Left ventricle myocardium inferior (tissue), 1 donor: ENCODE data around the gene BOLL. TPM values are rescaled to one million over a fixed set of nuclear protein-coding genes. Genes with fewer than 3 reads are reported as not detected.

ENCODE experiments used
- DNase-seq: peaks from one replicate; pipeline ENCODE4 v3.0.0-alpha.2; 2020
- H3K27ac ChIP-seq: fragments of 200-600 bp; replicated peaks from 2 replicates; pipeline ENCODE4 v1.8.0; 2021
- H3K27me3 ChIP-seq: fragments of 200-600 bp; 2 replicates; pipeline ENCODE4 v1.8.0; 2021; ENCODE audit warnings: low read depth
- H3K36me3 ChIP-seq: fragments of 200-600 bp; 2 replicates; pipeline ENCODE4 v1.8.0; 2021
- H3K4me1 ChIP-seq: fragments of 200-600 bp; 2 replicates; pipeline ENCODE4 v1.8.0; 2021
- H3K4me3 ChIP-seq: fragments of 200-600 bp; 2 replicates; pipeline ENCODE4 v1.8.0; 2021; ENCODE audit warnings: mild to moderate bottlenecking, moderate library complexity
- H3K9me3 ChIP-seq: fragments of 200-600 bp; replicated peaks from 2 replicates; pipeline ENCODE4 v1.8.0; 2021
- CTCF ChIP-seq: fragments of 200-600 bp; IDR thresholded peaks from 2 replicates; pipeline ENCODE4 v1.8.0; 2021; ENCODE audit warnings: antibody characterized with exemption, mild to moderate bottlenecking, borderline replicate concordance
- intact Hi-C: fragments of 100-400 bp; cut with micrococcal nuclease; formaldehyde crosslinking; loops from one replicate; pipeline ENCODE4 v1.11.0; 2022
- total RNA-seq: library from RNA; stranded (reverse); fragmentation: NEBNext Ultra II Directional; extraction: Animal tissue kit (Norgen Biotek cat#: 25700); gene quantifications from one replicate; pipeline ENCODE4 v1.2.1, GENCODE V29; 2021
- donor health status: DM: no; HTN: yes; CAD: no; lungs with severe emphysema.

The BOLL gene
- total RNA-seq, 1 donor from 2014 or later: not detected

GRCh38 chr2:197803033-197803444, 17.9 kb upstream of the BOLL start:
- Histone ChIP-seq H3K4me3 (peak overlapping the region; percentile 91), H3K27ac (peak overlapping the region; percentile 85), H3K9me3 (no peaks in the 10 kb centered on the region), H3K4me1 (peaks cover 77% of the 10 kb centered on the region), H3K36me3 (no peaks in the 10 kb centered on the region), H3K27me3 (no peaks in the 10 kb centered on the region)
- DNase-seq: no peak
- peak; percentile 87 for TF ChIP-seq CTCF
- intact Hi-C loops: loop anchor here (5.0 to 10.0 kb wide), 3 partner anchors 254 to 492 kb away; no protein-coding TSS in a partner anchor

- peaks cover 69% of the 10 kb centered on the region for H3K4me1 ChIP-seq
- no peaks in the 10 kb centered on the region for H3K9me3 ChIP-seq
- H3K27me3 ChIP-seq: no peaks in the 10 kb centered on the region
- DNase-seq: no peak
- H3K36me3 ChIP-seq: no peaks in the 10 kb centered on the region
- no peak overlapping the region for H3K27ac ChIP-seq
- intact Hi-C loops: loop anchor here (5.0 to 10.0 kb wide), 3 partner anchors 256 to 494 kb away; no protein-coding TSS in a partner anchor
- no peak overlapping the region for H3K4me3 ChIP-seq
- TF ChIP-seq CTCF: no peak
Observed at GRCh38 chr2:197801033-197801432, 15.9 kb upstream of the BOLL start.

GRCh38 chr2:197800091-197800490, 15.0 kb upstream of the BOLL start:
- no peaks in the 10 kb centered on the region for H3K27me3 ChIP-seq
- TF ChIP-seq CTCF: no peak
- no peaks in the 10 kb centered on the region for H3K9me3 ChIP-seq
- H3K4me3 ChIP-seq: no peak overlapping the region
- no peak overlapping the region for H3K27ac ChIP-seq
- intact Hi-C loops: loop anchor here (5.0 to 10.0 kb wide), 3 partner anchors 257 to 495 kb away; no protein-coding TSS in a partner anchor
- no peaks in the 10 kb centered on the region for H3K36me3 ChIP-seq
- peaks cover 60% of the 10 kb centered on the region for H3K4me1 ChIP-seq
- no peak for DNase-seq

GRCh38 chr2:197799068-197799467, 13.9 kb upstream of the BOLL start:
- TF ChIP-seq CTCF: no peak
- H3K27me3 ChIP-seq: no peaks in the 10 kb centered on the region
- no peaks in the 10 kb centered on the region for H3K9me3 ChIP-seq
- H3K4me3 ChIP-seq: no peak overlapping the region
- no peak for DNase-seq
- H3K27ac ChIP-seq: no peak overlapping the region
- H3K36me3 ChIP-seq: no peaks in the 10 kb centered on the region
- intact Hi-C loops: no loop called here
- H3K4me1 ChIP-seq: peaks cover 55% of the 10 kb centered on the region

GRCh38 chr2:197798187-197798586, 13.1 kb upstream of the BOLL start:
- peaks cover 52% of the 10 kb centered on the region for H3K4me1 ChIP-seq
- intact Hi-C loops: no loop called here
- no peak overlapping the region for H3K4me3 ChIP-seq
- no peaks in the 10 kb centered on the region for H3K9me3 ChIP-seq
- no peaks in the 10 kb centered on the region for H3K36me3 ChIP-seq
- H3K27me3 ChIP-seq: no peaks in the 10 kb centered on the region
- H3K27ac ChIP-seq: no peak overlapping the region
- DNase-seq: no peak
- no peak for TF ChIP-seq CTCF
